HG03066 (cell line): Measurements from ENCODE around the gene NPEPPS.
"Not testable (repeated sequence)": the region's sequence is repeated elsewhere in the genome, so short reads cannot be mapped to it uniquely, and the experiment has no call there.

Source experiments
- ATAC-seq: cut with Tn5 transposase; IDR thresholded peaks from one replicate; pipeline ENCODE4 v1.9.1; 2021; ENCODE audit warnings: low read depth; ENCODE audit not compliant: unreplicated experiment

The NPEPPS gene

GRCh38 chr17:47561698-47562405 lies 30.9 kb downstream of the NPEPPS start:
- not testable (repeated sequence) for ATAC-seq

GRCh38 chr17:47562406-47562705 lies 31.4 kb downstream of the NPEPPS start:
- ATAC-seq = not testable (repeated sequence)

GRCh38 chr17:47567261-47567660 lies 36.4 kb downstream of the NPEPPS start:
- ATAC-seq = not testable (repeated sequence)

GRCh38 chr17:47572561-47572960 lies 41.7 kb downstream of the NPEPPS start:
- not testable (repeated sequence) for ATAC-seq

- ATAC-seq = not testable (repeated sequence)
Observed at GRCh38 chr17:47582416-47582815, 51.5 kb downstream of the NPEPPS start.

- not testable (repeated sequence) for ATAC-seq
Observed at GRCh38 chr17:47586378-47587055, 55.6 kb downstream of the NPEPPS start.

GRCh38 chr17:47593522-47593921 lies 62.6 kb downstream of the NPEPPS start:
- ATAC-seq = not testable (repeated sequence)

GRCh38 chr17:47603830-47604597 lies 73.1 kb downstream of the NPEPPS start:
- ATAC-seq = no peak

GRCh38 chr17:47604598-47604927 lies 73.7 kb downstream of the NPEPPS start:
- ATAC-seq = no peak

- no peak for ATAC-seq
Observed at GRCh38 chr17:47605011-47605410, 74.1 kb downstream of the NPEPPS start.

- no peak for ATAC-seq
Observed at GRCh38 chr17:47607481-47607880, 76.6 kb downstream of the NPEPPS start.

- ATAC-seq = no peak
Observed at GRCh38 chr17:47611372-47612350, 80.8 kb downstream of the NPEPPS start.

- no peak for ATAC-seq
Observed at GRCh38 chr17:47615766-47616424, 85.0 kb downstream of the NPEPPS start.

- no peak for ATAC-seq
Observed at GRCh38 chr17:47618410-47618809, 87.5 kb downstream of the NPEPPS start.

GRCh38 chr17:47620503-47621245 lies 89.8 kb downstream of the NPEPPS start:
- ATAC-seq = no peak

- ATAC-seq = no peak
Observed at GRCh38 chr17:47621293-47622179, 90.6 kb downstream of the NPEPPS start.

- no peak for ATAC-seq
Observed at GRCh38 chr17:47622180-47622549, 91.3 kb downstream of the NPEPPS start.

GRCh38 chr17:47624727-47625068 lies 93.8 kb downstream of the NPEPPS start:
- no peak for ATAC-seq
